GM12874 (cell line): ENCODE results near the gene DGKG.
A peak's percentile ranks its signal among the peaks of the same experiment; 100 is the strongest.

Source experiments
- CTCF ChIP-seq: IDR thresholded peaks from 2 replicates; pipeline ENCODE4 v1.5.1; 2011; ENCODE audit warnings: low read depth, mild to moderate bottlenecking, control low read depth, low read length, moderate library complexity; ENCODE audit not compliant: insufficient read depth

The DGKG gene

DNA sequence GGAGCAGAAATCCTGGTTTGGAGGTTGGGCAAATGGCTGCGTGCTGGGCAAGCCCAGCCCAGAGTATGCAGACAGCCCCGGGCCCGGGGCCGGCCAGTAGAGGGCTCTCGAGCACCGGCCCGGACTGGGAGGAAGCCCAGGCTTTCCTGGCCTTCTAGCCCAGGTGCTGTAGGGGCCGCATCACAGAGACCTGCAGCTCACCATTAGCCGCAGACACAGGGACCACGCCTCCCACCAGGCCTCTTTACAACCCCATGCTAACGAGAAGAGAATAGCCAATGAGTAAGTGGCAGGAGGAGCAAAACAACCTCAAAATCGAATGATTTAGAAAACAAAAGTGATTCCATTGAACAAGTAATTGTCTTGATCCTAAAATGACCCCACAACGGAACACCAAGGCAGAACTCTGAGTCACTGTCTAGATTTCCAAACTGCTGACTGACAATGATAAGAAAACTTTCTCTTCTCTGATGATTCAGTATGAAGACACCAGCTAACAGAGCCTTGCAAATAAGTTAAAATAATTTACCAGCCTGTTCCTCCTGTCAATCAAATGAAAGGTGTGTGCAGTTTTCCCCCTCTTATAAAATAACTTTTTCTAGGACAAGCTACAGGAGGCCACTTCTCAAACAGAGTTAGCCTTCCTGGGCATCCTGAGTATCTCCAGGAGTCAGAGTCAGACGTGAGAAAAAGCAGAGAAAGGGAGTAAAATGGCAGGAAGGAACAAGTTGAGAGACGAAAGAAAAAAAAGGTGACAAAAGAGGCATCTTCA is 102.2 kb downstream of the DGKG start:
- peak; percentile 99 for TF ChIP-seq CTCF

DNA sequence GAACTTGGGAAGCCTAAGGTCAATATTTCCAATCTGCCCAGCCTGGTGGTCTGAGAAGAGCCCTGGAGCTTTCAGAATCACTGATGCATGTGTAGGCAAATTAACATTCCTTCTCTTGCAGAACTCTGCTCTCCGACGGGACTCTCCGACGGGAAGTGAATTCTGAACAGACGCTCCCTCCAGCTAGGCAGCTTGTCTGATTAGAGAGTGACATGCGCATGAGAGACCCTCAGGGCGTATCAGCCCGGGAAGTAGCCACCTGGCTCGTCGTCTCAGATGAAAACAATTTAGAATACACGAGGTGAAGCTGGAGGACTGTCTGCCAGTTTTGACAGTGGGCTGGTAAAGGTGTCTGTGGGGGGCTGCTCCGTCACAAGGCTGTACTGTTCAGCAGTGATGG is 103.1 kb downstream of the DGKG start:
- no peak for TF ChIP-seq CTCF

- no peak for TF ChIP-seq CTCF
Observed at GRCh38 chr3:186257866-186258265, 104.2 kb downstream of the DGKG start.

GRCh38 chr3:186255703-186256331 is 106.2 kb downstream of the DGKG start:
- TF ChIP-seq CTCF: peak; percentile 80; the same call in 1 of the 2 replicates

DNA sequence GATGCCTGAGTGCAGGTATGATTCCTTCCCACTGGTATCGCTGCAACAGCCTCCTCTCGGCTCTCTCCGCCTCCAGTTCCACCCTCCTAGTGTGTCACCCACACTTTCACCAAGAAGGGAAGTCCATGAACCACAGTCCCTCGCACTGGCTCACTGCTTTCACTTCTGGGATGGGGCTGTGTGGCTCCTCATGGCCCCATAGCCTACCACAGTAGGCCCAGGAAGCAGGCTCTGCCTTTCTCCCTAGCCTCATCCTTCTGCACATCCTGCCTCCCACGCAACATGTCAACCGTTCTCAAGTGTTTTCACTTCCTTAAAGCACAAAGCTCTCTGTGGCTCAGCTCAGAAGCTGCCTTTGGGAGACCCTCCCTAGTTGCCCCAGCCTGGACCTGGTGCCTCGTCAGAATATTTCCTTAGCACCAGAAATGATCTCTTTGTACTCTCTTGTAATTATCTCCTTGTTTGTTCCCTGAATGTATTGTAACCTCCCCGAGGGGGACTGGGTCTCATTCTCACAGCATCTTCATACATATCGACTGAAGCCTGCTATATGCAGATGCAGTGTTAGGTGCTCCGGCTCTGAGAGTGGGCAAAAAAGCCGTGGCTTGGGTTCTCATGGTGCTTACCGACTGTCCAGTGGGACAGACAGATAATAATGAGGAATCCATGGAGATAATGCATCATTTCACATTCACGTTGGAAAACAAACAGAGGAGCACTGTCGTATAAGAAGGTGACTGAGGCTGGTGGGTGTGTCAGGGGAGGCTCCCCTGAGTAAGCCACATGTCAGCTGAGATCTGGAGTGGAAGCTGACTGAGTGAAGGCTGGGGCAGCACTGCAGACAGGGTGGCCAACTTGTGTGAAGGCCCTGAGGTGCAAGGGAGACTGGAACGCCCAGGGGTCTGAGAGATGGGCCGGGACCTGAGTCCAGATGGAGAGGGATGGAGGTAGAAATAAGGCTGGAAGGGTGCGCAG is 107.1 kb downstream of the DGKG start:
- TF ChIP-seq CTCF: no peak

DNA sequence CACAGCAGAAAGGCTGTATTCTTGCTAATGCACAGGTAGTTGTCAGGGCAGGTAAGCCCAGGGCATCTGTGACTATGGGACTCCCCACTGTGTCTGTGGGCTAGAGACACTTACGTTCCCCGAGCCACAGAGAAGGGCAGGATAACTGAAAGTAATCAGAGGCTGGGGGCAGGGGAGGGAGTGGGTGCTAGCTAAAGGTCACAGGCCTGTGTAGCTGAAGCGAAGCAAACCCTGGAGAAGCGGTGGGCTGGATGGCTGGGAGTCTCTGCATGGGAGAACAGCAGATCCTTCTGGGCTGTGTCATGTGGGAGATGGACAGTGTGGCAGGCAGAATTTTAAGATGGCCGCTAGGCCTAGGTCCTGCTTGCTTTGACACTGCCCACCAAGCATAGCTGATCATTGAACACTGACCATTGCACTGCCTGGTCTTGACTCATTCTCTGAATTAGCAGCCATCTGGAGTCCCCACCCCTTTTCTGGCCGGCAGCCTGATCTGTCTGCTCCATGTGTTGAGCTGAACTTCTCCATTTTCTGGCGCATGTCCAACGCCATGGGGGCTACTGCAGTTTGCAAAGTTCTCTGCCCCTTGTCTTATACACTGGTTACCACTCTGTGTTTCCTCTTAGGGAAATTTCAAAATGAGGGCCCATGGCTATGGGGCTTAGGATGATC is 110.0 kb downstream of the DGKG start:
- TF ChIP-seq CTCF: no peak
